HL-60 (cell line): ENCODE data around the gene LYPD1.

Experiments used
- DNase-seq, 2 experiments: peaks; one replicate each; pipeline ENCODE4 v3.0.0-alpha.2; 2010 to 2020; ENCODE audit warnings: low read depth in 1 of 2, low spot score in 1 of 2
- H3K27ac ChIP-seq: fragments of 250-450 bp; sonication (Bioruptor Pico); replicated peaks from 2 replicates; pipeline ENCODE4 v1.5.1; 2020; ENCODE audit warnings: mild to moderate bottlenecking, moderate library complexity
- H3K27me3 ChIP-seq: fragments of 250-450 bp; sonication (Bioruptor Pico); 2 replicates; pipeline ENCODE4 v1.5.1; 2021; ENCODE audit warnings: mild to moderate bottlenecking, moderate library complexity; ENCODE audit not compliant: insufficient read depth, poor library complexity, severe bottlenecking
- H3K4me3 ChIP-seq: replicated peaks from 2 replicates; pipeline ENCODE4 v1.5.1; 2011; ENCODE audit warnings: mild to moderate bottlenecking, control low read depth, low read length; ENCODE audit not compliant: insufficient read depth
- CTCF ChIP-seq: IDR thresholded peaks from one replicate; pipeline ENCODE4 v1.5.1; 2011; ENCODE audit warnings: low read length, control low read depth, inconsistent platforms; ENCODE audit not compliant: insufficient read depth
- GABPA ChIP-seq: IDR thresholded peaks from 2 replicates; pipeline ENCODE4 v1.6.1; 2012; ENCODE audit warnings: low read depth
- POLR2AphosphoS5 ChIP-seq: IDR thresholded peaks from 2 replicates; pipeline ENCODE4 v1.6.1; 2012; ENCODE audit warnings: low read depth
- REST ChIP-seq: IDR thresholded peaks from 2 replicates; pipeline ENCODE4 v1.6.1; 2012; ENCODE audit warnings: low read depth; ENCODE audit not compliant: insufficient replicate concordance
- SPI1 ChIP-seq: IDR thresholded peaks from 2 replicates; pipeline ENCODE4 v1.6.1; 2012; ENCODE audit warnings: low read depth, mild to moderate bottlenecking, borderline replicate concordance

Gene LYPD1

DNA sequence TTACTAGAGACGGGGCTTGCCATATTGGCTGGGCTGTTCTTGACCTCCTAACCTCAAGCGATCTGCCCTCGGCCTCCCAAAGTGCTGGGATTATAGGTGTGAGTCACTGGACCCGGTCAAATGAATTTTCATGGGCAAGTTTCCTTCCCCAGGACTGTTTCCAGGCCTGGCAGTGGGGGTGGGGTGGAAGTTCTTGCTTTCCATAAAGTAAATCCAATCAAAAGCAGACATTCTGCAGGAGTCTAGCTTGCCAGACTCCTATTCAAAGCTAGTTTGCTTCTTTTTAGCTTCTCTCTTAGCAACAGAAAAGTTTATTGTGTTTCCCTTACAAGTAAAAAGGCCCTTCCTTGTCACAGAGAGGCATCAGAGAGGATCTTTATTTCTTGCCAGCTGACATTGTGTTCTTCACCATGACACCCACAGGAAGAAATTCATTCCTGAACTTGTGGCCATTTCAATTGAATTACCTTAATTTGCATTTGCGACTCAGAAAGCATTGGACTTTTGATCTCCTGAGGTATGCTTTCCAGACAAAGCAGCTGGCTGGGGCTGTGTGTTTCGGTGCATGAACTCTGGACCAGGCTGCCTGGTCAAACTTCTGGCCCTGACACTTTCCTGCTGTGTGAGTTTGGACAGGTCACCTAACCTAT lies 37.9 kb downstream of the LYPD1 start:
- no peak for TF ChIP-seq REST
- Histone ChIP-seq H3K4me3 (no peak overlapping the region), H3K27ac (no peak overlapping the region), H3K27me3 (no peaks in the 10 kb centered on the region)
- DNase-seq: no peak

DNA sequence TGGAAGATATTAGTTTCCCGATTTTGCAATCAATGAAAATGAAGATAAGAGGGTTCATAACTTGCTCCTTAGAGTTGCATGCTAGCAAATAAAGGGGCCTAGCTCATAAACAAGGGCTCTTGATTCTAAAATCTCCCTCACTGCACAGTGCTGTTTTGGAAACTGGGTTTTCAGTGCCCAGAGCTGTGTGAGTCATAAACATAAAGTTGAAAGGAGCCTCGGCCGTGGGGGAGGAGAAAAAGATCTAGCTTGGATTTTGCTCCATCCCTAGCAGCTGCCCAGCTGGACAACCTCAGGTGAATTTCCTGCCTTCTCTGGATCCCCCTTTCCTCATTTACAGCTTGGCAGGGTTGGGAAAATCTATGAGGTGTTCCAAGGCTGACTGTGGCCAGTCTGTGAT lies 42.5 kb downstream of the LYPD1 start:
- no peak overlapping the region for H3K4me3 ChIP-seq
- no peaks in the 10 kb centered on the region for H3K27me3 ChIP-seq
- no peak for TF ChIP-seq SPI1
- TF ChIP-seq CTCF: no peak
- TF ChIP-seq REST: no peak
- no peak for TF ChIP-seq POLR2AphosphoS5
- no peak for TF ChIP-seq GABPA
- no peak for DNase-seq
- no peak overlapping the region for H3K27ac ChIP-seq

DNA sequence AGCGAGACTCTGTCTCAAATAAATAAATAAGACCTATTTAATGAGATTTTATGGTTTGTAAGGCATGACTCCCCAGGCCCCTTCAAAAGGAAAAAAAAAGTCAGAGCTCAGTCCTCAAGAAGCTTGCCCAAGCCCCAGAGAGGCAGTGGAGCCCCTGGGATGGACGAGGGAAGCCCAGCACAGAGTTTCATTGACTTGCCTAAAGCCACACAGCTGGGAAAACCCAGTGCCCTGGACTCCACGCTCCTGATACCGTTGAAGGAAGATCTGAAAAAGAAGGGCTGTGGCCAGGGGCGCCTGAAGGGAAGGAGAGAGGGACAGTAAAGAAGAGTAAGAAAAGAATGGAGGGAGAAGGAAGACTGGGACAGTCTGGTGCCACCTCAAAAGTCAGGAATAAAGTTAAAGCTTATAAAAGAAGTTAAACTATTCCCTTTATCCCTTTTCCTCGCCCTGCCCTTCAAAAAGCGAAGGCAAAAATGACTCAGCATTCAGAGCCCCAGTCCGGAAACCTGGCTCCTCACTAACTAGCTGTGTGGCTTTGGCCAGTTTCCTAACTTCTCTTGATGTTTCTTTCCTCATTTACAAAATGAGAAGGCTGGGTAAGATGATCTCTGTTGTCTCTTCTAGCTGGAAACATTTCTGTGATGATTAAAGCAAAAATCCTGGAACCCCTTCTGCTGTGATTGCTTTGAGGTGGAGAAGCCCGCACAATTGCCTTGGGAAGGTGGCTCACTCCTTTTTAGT lies 46.7 kb downstream of the LYPD1 start:
- DNase-seq: peak in 1 of 2 experiments; percentile 62
- Histone ChIP-seq H3K4me3 (no peak overlapping the region), H3K27me3 (no peaks in the 10 kb centered on the region), H3K27ac (0 out of 2 replicates have a peak overlapping the region, but pooled peaks have one; percentile 12)
- TF ChIP-seq SPI1 (no peak), CTCF (no peak), REST (no peak), POLR2AphosphoS5 (no peak), GABPA (no peak)
